ENCODE measurements around the gene USP21. TPM values are rescaled to one million over a fixed set of nuclear protein-coding genes. Genes with fewer than 3 reads are reported as not detected.

Gene USP21
- total and polyA plus RNA-seq, 8 donors = 7.9 to 25.3 (median 11.2) TPM

- TF ChIP-seq CTCF (IDR thresholded peaks at IDR 0.05) = no peak
- 67 to 71% methylated on average over 3 of the region's 3 CpGs for WGBS, 2 donors
- no peaks in the 10 kb centered on the region for H3K36me3 ChIP-seq
- intact Hi-C loops (cut with DNase I) = no loop called here
- H3K4me1 ChIP-seq = no peaks in the 10 kb centered on the region
- ATAC-seq = no peak
- no peak overlapping the region for H3K4me3 ChIP-seq
- no peak for DNase-seq
- no peaks in the 10 kb centered on the region for H3K9me3 ChIP-seq
- FAIRE-seq = no peak
- H3K27ac ChIP-seq = no peak overlapping the region
- no peaks in the 10 kb centered on the region for H3K27me3 ChIP-seq
Observed at GRCh38 chr1:161187311-161187710, 28.0 kb downstream of the USP21 start.

- Histone ChIP-seq H3K27ac (no peak overlapping the region), H3K36me3 (no peaks in the 10 kb centered on the region), H3K27me3 (no peaks in the 10 kb centered on the region), H3K9me3 (no peaks in the 10 kb centered on the region), H3K4me1 (no peaks in the 10 kb centered on the region), H3K4me3 (no peak overlapping the region)
- TF ChIP-seq CTCF (IDR thresholded peaks at IDR 0.05) = no peak
- intact Hi-C loops (cut with DNase I) = no loop called here
- FAIRE-seq (no peak), DNase-seq (no peak), ATAC-seq (no peak)
- WGBS, 2 donors = 82 to 83% methylated on average over 6 of the region's 6 CpGs
Observed at GRCh38 chr1:161188381-161188780, 29.1 kb downstream of the USP21 start.

- Histone ChIP-seq H3K27me3 (no peaks in the 10 kb centered on the region), H3K36me3 (no peaks in the 10 kb centered on the region), H3K9me3 (no peaks in the 10 kb centered on the region), H3K4me1 (no peaks in the 10 kb centered on the region), H3K4me3 (no peak overlapping the region), H3K27ac (no peak overlapping the region)
- ATAC-seq (no peak), FAIRE-seq (no peak), DNase-seq (no peak)
- intact Hi-C loops (cut with DNase I) = no loop called here
- 79 to 88% methylated on average over 5 of the region's 5 CpGs for WGBS, 2 donors
- no peak for TF ChIP-seq CTCF (IDR thresholded peaks at IDR 0.05)
Observed at GRCh38 chr1:161189036-161189435, 29.7 kb downstream of the USP21 start.

GRCh38 chr1:161190962-161191521 lies 31.7 kb downstream of the USP21 start:
- ATAC-seq (no peak), FAIRE-seq (no peak), DNase-seq (no peak)
- Histone ChIP-seq H3K27me3 (no peaks in the 10 kb centered on the region), H3K36me3 (no peaks in the 10 kb centered on the region), H3K4me3 (no peak overlapping the region), H3K27ac (no peak overlapping the region), H3K9me3 (no peaks in the 10 kb centered on the region), H3K4me1 (no peaks in the 10 kb centered on the region)
- WGBS, 2 donors = 41 to 48% methylated on average over 22 of the region's 22 CpGs
- no peak for TF ChIP-seq CTCF (IDR thresholded peaks at IDR 0.05)
- intact Hi-C loops (cut with DNase I) = loop anchor here in 2 of 3 donors (5.0 to 10.0 kb wide), 2 partner anchors 184 to 191 kb away; no protein-coding TSS in a partner anchor

GRCh38 chr1:161191971-161192370 lies 32.7 kb downstream of the USP21 start:
- no peak for TF ChIP-seq CTCF (IDR thresholded peaks at IDR 0.05)
- ATAC-seq (no peak), DNase-seq (no peak), FAIRE-seq (no peak)
- no peak overlapping the region for H3K27ac ChIP-seq
- H3K27me3 ChIP-seq = no peaks in the 10 kb centered on the region
- H3K4me3 ChIP-seq = no peak overlapping the region
- H3K36me3 ChIP-seq = no peaks in the 10 kb centered on the region
- intact Hi-C loops (cut with DNase I) = loop anchor here in 2 of 3 donors (5.0 to 10.0 kb wide), 2 partner anchors 183 to 190 kb away; no protein-coding TSS in a partner anchor
- WGBS, 2 donors = 41 to 42% methylated on average over 8 of the region's 8 CpGs
- H3K9me3 ChIP-seq = no peaks in the 10 kb centered on the region
- H3K4me1 ChIP-seq = no peaks in the 10 kb centered on the region
